ENCODE measurements around the gene LUZP2. TPM values are rescaled to one million over a fixed set of nuclear protein-coding genes. Genes with fewer than 3 reads are reported as not detected.

LUZP2 gene
- total RNA-seq, result under 1 TPM in 1 of 4 donors, not detected in 3; under 0.01 TPM

DNA sequence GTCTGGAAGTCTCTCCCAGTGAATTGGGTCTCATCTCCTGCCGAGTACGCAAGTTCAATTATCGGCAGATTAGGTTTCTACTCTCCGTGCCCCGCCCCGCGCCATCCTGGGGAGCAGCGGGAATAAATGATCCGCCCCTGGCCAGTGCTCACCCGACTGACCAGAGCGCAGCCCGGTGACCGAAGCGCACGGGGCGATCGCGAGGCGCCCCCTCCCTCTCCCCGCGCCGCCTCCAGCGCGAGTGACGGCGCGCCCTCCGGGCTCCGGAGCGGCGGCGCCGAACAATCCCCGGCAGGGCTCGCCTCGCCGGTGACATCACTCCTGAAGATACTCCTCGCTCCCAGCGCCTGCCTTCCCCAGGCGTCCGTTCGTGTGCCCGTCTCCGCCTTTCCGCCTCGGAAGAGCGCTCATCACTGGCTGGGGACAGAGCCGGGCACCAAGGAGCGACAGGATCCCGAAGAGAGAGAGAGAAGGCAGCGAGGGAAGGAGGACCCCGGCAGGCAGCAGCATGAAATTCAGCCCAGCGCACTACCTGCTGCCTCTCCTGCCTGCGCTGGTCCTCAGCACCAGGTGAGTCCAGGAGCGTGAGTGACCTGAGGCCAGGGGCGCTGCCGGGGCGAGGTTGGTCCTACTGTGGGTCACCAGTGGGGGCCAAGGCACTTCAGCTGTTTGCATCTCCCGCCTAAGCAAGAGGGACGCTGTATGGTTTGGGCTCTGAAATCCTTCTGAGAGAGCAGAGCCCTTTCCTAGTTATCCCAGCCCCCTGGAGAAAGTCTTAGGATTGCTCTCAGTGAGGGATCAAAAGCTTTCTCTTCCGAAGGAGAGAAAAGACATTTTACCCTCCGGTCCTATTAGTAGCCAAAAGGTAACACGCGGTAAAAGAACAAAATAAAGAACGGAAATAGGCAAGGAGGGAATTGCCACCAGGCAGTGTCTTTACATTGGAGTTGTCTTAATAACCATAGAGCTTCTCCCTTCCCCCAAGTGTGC is at the start of gene LUZP2:
LUZP2 (plus strand) TSS at position 318 of the 990 bp plus-strand sequence.
- Histone ChIP-seq H3K27me3 (peaks cover 0 to 17% of the 10 kb centered on the region in 2 donors), H3K36me3 (no peaks in the 10 kb centered on the region), H3K4me3 (peak within 1 kb of the TSS; percentile 2 to 55 (median 41)), H3K27ac (no peak within 1 kb of the TSS), H3K4me1 (peaks cover 0 to 15% (median 0%) of the 10 kb centered on the region in 4 donors), H3K9me3 (no peaks in the 10 kb centered on the region)
- 4 to 12% methylated on average over 10 to 58 of the region's 65 CpGs for WGBS, 2 donors
- no peak for TF ChIP-seq POLR2A (IDR thresholded peaks at IDR 0.05)
- TF ChIP-seq, protein P1, sequence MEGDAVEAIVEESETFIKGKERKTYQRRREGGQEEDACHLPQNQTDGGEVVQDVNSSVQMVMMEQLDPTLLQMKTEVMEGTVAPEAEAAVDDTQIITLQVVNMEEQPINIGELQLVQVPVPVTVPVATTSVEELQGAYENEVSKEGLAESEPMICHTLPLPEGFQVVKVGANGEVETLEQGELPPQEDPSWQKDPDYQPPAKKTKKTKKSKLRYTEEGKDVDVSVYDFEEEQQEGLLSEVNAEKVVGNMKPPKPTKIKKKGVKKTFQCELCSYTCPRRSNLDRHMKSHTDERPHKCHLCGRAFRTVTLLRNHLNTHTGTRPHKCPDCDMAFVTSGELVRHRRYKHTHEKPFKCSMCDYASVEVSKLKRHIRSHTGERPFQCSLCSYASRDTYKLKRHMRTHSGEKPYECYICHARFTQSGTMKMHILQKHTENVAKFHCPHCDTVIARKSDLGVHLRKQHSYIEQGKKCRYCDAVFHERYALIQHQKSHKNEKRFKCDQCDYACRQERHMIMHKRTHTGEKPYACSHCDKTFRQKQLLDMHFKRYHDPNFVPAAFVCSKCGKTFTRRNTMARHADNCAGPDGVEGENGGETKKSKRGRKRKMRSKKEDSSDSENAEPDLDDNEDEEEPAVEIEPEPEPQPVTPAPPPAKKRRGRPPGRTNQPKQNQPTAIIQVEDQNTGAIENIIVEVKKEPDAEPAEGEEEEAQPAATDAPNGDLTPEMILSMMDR (IDR thresholded peaks at IDR 0.05), result no peak
- TF ChIP-seq EP300 (IDR thresholded peaks at IDR 0.05), result no peak
- no peak for DNase-seq (ENCODE audit: low spot score in 2 of 2)

DNA sequence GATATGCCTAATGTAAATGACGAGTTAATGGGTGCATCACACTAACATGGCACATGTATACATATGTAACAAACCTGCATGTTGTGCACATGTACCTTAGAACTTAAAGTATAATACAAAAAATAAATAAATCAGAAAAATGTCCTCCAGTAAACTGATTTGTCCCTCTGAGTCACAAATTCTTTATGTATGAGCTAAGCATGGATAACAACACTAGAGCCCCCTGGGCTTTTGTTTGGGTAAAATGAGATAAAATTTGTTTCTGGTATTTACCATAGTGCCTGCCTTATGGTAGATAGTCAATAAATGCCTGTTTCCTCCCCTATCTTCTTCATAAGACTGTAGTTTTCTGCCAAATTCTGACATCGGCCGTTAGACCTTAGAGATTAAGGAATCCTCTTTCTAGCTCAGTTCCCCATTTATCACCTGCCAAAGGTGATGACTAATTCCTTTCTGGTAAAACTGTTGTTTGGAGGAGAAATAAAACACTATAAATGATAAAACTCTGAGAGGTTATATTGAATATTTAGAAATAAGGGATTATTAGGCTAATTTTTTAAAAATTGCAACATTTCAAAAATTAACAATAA is 43.6 kb upstream of the LUZP2 start:
- WGBS, 2 donors, result 80 to 82% methylated on average over 3 of the region's 3 CpGs
- Histone ChIP-seq H3K4me3 (no peak overlapping the region), H3K27ac (no peak overlapping the region), H3K9me3 (no peaks in the 10 kb centered on the region), H3K36me3 (no peaks in the 10 kb centered on the region), H3K4me1 (no peaks in the 10 kb centered on the region), H3K27me3 (no peaks in the 10 kb centered on the region)
- no peak for DNase-seq (ENCODE audit: low spot score in 2 of 2)
- TF ChIP-seq, protein P1 (IDR thresholded peaks at IDR 0.05), result no peak
- TF ChIP-seq EP300 (IDR thresholded peaks at IDR 0.05) (no peak), POLR2A (IDR thresholded peaks at IDR 0.05) (no peak)

DNA sequence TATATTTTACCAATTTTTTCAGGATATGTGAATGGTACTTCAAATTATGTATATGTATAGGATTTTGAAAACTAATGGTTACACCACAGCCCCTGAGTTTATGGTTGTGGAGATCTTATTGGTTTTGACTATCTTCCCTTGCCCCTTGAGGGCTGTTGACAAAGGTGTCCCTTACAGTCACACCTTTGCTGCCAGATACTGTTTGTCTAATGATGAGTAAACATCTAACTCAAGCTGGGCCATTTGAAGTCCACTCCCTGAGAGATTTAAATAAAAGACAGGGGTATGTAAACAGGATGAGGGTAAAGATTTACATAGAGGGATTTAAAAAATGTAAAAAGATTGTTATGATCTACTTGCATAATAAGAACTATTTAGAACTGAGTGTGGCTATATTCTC is 38.9 kb upstream of the LUZP2 start:
- H3K27ac ChIP-seq, result no peak overlapping the region
- no peak for DNase-seq (ENCODE audit: low spot score in 2 of 2)
- TF ChIP-seq, protein P1 (IDR thresholded peaks at IDR 0.05), result no peak
- TF ChIP-seq POLR2A (IDR thresholded peaks at IDR 0.05) (no peak), EP300 (IDR thresholded peaks at IDR 0.05) (no peak)
- H3K4me3 ChIP-seq, result no peak overlapping the region
- H3K4me1 ChIP-seq, result no peaks in the 10 kb centered on the region
- no peaks in the 10 kb centered on the region for H3K36me3 ChIP-seq
- no peaks in the 10 kb centered on the region for H3K9me3 ChIP-seq
- no peaks in the 10 kb centered on the region for H3K27me3 ChIP-seq

DNA sequence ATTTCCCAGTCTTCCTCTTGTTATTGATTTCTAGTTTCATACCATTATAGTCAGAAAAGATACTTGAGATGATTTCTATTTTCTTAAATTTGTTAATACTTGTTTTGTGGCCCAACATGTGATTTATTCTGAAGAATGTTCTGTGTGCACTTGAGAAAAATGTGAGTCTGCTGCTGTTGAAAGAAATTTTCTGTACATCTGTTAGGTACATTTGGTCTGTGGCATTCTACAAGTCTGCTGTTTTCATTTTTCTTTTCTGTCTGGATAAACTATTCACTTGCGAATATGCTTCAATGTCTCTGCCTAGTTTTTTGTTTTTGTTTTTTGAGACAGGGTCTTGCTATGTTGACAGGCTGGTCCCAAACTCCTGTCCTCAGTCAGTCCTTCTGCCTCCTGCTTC is 26.4 kb upstream of the LUZP2 start:
- 97% methylated on average over 1 of the region's 1 CpG for WGBS, 2 donors
- Histone ChIP-seq H3K9me3 (peaks cover 0 to 15% (median 0%) of the 10 kb centered on the region in 4 donors), H3K36me3 (no peaks in the 10 kb centered on the region), H3K27me3 (no peaks in the 10 kb centered on the region), H3K4me3 (no peak overlapping the region), H3K4me1 (no peaks in the 10 kb centered on the region), H3K27ac (no peak overlapping the region)
- DNase-seq (ENCODE audit: low spot score in 2 of 2), result no peak
- no peak for TF ChIP-seq POLR2A (IDR thresholded peaks at IDR 0.05)

DNA sequence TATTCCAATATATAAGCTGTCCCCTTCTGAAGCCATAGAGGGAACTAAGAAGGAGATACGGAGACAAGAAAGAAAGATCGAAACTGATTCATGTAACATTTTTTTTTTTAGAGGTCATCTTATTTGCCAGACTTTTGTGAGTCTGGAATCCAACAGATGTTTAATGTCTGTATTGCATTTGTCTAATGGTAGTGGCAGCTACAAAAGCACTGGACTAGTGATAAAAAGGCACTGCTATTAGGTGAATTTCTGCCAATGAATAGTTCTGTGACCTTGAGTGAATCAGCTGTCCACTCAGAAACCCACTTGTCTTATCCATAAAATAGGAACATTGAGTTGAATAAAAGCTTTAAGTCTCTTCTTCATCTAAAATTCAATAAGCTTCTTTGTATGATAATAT is 25.8 kb upstream of the LUZP2 start:
- DNase-seq (ENCODE audit: low spot score in 2 of 2), result no peak
- TF ChIP-seq EP300 (IDR thresholded peaks at IDR 0.05), result no peak
- TF ChIP-seq, protein P1 (IDR thresholded peaks at IDR 0.05), result no peak
- TF ChIP-seq POLR2A (IDR thresholded peaks at IDR 0.05), result no peak
- Histone ChIP-seq H3K4me3 (no peak overlapping the region), H3K27me3 (no peaks in the 10 kb centered on the region), H3K9me3 (peaks cover 0 to 21% (median 0%) of the 10 kb centered on the region in 4 donors), H3K4me1 (no peaks in the 10 kb centered on the region), H3K27ac (no peak overlapping the region), H3K36me3 (no peaks in the 10 kb centered on the region)
- WGBS, 2 donors, result 1 to 76% methylated on average over 2 of the region's 2 CpGs

Measured in tibial nerve (tissue), 4 donors.